Karpas-422 (cell line): ENCODE results near the gene NLGN1. TPM values are rescaled to one million over a fixed set of nuclear protein-coding genes. Genes with fewer than 3 reads are reported as not detected.

Experiments
- DNase-seq: peaks from one replicate; pipeline ENCODE4 v3.0.0-alpha.2; 2015
- H2AFZ ChIP-seq: fragments of 200-600 bp; sonication (generic); 2 replicates; pipeline ENCODE4 v1.6.1; 2014; ENCODE audit warnings: antibody characterized with exemption, low read length, mixed read lengths
- H3K27ac ChIP-seq: fragments of 200-600 bp; sonication (generic); 2 replicates; pipeline ENCODE4 v1.5.1; 2014; ENCODE audit warnings: mild to moderate bottlenecking, low read length, moderate library complexity
- H3K27me3 ChIP-seq: fragments of 200-600 bp; sonication (generic); 2 replicates; pipeline ENCODE4 v1.6.1; 2014; ENCODE audit warnings: low read length, mixed read lengths
- H3K36me3 ChIP-seq: fragments of 200-600 bp; sonication (generic); 2 replicates; pipeline ENCODE4 v1.6.1; 2014; ENCODE audit warnings: low read length, mixed read lengths; ENCODE audit not compliant: insufficient read depth
- H3K4me1 ChIP-seq: fragments of 200-600 bp; sonication (generic); 2 replicates; pipeline ENCODE4 v1.6.1; 2014; ENCODE audit warnings: mild to moderate bottlenecking, low read length, mixed read lengths
- H3K4me2 ChIP-seq: fragments of 200-600 bp; sonication (generic); 2 replicates; pipeline ENCODE4 v1.6.1; 2014; ENCODE audit warnings: low read length, low read depth, mild to moderate bottlenecking; ENCODE audit not compliant: poor library complexity, severe bottlenecking
- H3K4me3 ChIP-seq: fragments of 200-600 bp; sonication (generic); 2 replicates; pipeline ENCODE4 v1.5.1; 2014; ENCODE audit warnings: mild to moderate bottlenecking, antibody characterized with exemption, low read length, mixed read lengths
- H3K79me2 ChIP-seq: fragments of 200-600 bp; sonication (generic); 2 replicates; pipeline ENCODE4 v1.6.1; 2014; ENCODE audit warnings: mild to moderate bottlenecking, low read length, mixed read lengths
- H3K9ac ChIP-seq: fragments of 200-600 bp; sonication (generic); 2 replicates; pipeline ENCODE4 v1.6.0; 2014; ENCODE audit warnings: low read length
- H3K9me2 ChIP-seq: fragments of 200-600 bp; sonication (generic), shearing (Covaris generic); replicated peaks from 2 replicates; pipeline ENCODE4 v1.6.0; 2014; ENCODE audit warnings: mild to moderate bottlenecking, low read length, moderate library complexity; ENCODE audit not compliant: insufficient read depth
- H3K9me3 ChIP-seq: fragments of 300-700, 200-600 bp; sonication (generic); 2 replicates; pipeline ENCODE4 v1.6.1; 2014; ENCODE audit warnings: low read length, mixed read lengths
- H4K20me1 ChIP-seq: fragments of 200-600 bp; sonication (generic); 2 replicates; pipeline ENCODE4 v1.6.1; 2014; ENCODE audit warnings: mild to moderate bottlenecking, antibody characterized with exemption, low read length, low read depth; ENCODE audit not compliant: insufficient read depth
- total RNA-seq: library from RNA; depleted of rRNA; stranded (reverse); fragments of >200 nt; shearing (Covaris generic); gene quantifications from 2 replicates; pipeline ENCODE4 v1.2.3, GENCODE V29; 2014; ENCODE audit warnings: low replicate concordance

The NLGN1 gene
- total RNA-seq, 1 experiment from 2014 or later, result not detected

- Histone ChIP-seq H2AFZ (no peak overlapping the region), H3K9me2 (no peaks in the 10 kb centered on the region), H3K36me3 (no peaks in the 10 kb centered on the region), H3K4me2 (no peak overlapping the region), H3K4me1 (no peaks in the 10 kb centered on the region), H3K79me2 (no peaks in the 10 kb centered on the region), H4K20me1 (no peaks in the 10 kb centered on the region), H3K4me3 (no peak overlapping the region), H3K27ac (no peak overlapping the region), H3K9ac (no peak overlapping the region), H3K27me3 (no peaks in the 10 kb centered on the region), H3K9me3 (peaks cover 9% of the 10 kb centered on the region)
- no peak for DNase-seq
Measured at GRCh38 chr3:173943264-173943663, 545.7 kb downstream of the NLGN1 start.

GRCh38 chr3:173945170-173945569 lies 547.6 kb downstream of the NLGN1 start:
- DNase-seq, result no peak
- no peak overlapping the region for H3K4me3 ChIP-seq
- no peak overlapping the region for H3K4me2 ChIP-seq
- no peak overlapping the region for H2AFZ ChIP-seq
- peaks cover 17% of the 10 kb centered on the region for H3K9me3 ChIP-seq
- H3K9me2 ChIP-seq, result no peaks in the 10 kb centered on the region
- H3K27ac ChIP-seq, result no peak overlapping the region
- H3K27me3 ChIP-seq, result no peaks in the 10 kb centered on the region
- no peaks in the 10 kb centered on the region for H3K79me2 ChIP-seq
- H3K9ac ChIP-seq, result no peak overlapping the region
- H4K20me1 ChIP-seq, result no peaks in the 10 kb centered on the region
- no peaks in the 10 kb centered on the region for H3K4me1 ChIP-seq
- no peaks in the 10 kb centered on the region for H3K36me3 ChIP-seq

GRCh38 chr3:173945806-173946205 lies 548.3 kb downstream of the NLGN1 start:
- Histone ChIP-seq H3K9me3 (peaks cover 17% of the 10 kb centered on the region), H3K4me2 (no peak overlapping the region), H3K79me2 (no peaks in the 10 kb centered on the region), H3K36me3 (no peaks in the 10 kb centered on the region), H3K9ac (no peak overlapping the region), H3K27me3 (no peaks in the 10 kb centered on the region), H4K20me1 (no peaks in the 10 kb centered on the region), H3K9me2 (no peaks in the 10 kb centered on the region), H3K4me1 (no peaks in the 10 kb centered on the region), H3K4me3 (no peak overlapping the region), H3K27ac (no peak overlapping the region), H2AFZ (no peak overlapping the region)
- no peak for DNase-seq

GRCh38 chr3:173954647-173955046 lies 557.1 kb downstream of the NLGN1 start:
- H2AFZ ChIP-seq, result no peak overlapping the region

GRCh38 chr3:173957646-173958045 lies 560.1 kb downstream of the NLGN1 start:
- Histone ChIP-seq H3K4me1 (no peaks in the 10 kb centered on the region), H3K79me2 (no peaks in the 10 kb centered on the region), H3K4me3 (no peak overlapping the region), H3K36me3 (no peaks in the 10 kb centered on the region), H3K9me3 (peaks cover 17% of the 10 kb centered on the region), H3K27ac (no peak overlapping the region), H3K9ac (no peak overlapping the region), H3K4me2 (no peak overlapping the region), H4K20me1 (no peaks in the 10 kb centered on the region), H3K9me2 (no peaks in the 10 kb centered on the region), H3K27me3 (no peaks in the 10 kb centered on the region), H2AFZ (no peak overlapping the region)
- no peak for DNase-seq

More at GRCh38 chr3:173954647-173955046, 557.1 kb downstream of the NLGN1 start:
- no peaks in the 10 kb centered on the region for H3K9me2 ChIP-seq
- no peaks in the 10 kb centered on the region for H3K27me3 ChIP-seq
- no peaks in the 10 kb centered on the region for H4K20me1 ChIP-seq
- no peak overlapping the region for H3K4me3 ChIP-seq
- DNase-seq, result no peak
- H3K4me2 ChIP-seq, result no peak overlapping the region
- no peaks in the 10 kb centered on the region for H3K4me1 ChIP-seq
- H3K79me2 ChIP-seq, result no peaks in the 10 kb centered on the region
- no peak overlapping the region for H3K27ac ChIP-seq
- no peaks in the 10 kb centered on the region for H3K36me3 ChIP-seq
- H3K9ac ChIP-seq, result no peak overlapping the region
- peaks cover 24% of the 10 kb centered on the region for H3K9me3 ChIP-seq

- H3K4me1 ChIP-seq, result no peaks in the 10 kb centered on the region
- no peak for DNase-seq
- peaks cover 15% of the 10 kb centered on the region for H3K9me3 ChIP-seq
- H3K9me2 ChIP-seq, result no peaks in the 10 kb centered on the region
- no peaks in the 10 kb centered on the region for H3K36me3 ChIP-seq
- H3K27ac ChIP-seq, result no peak overlapping the region
- no peak overlapping the region for H2AFZ ChIP-seq
- H3K4me3 ChIP-seq, result no peak overlapping the region
- H3K9ac ChIP-seq, result no peak overlapping the region
- no peaks in the 10 kb centered on the region for H4K20me1 ChIP-seq
- no peaks in the 10 kb centered on the region for H3K79me2 ChIP-seq
- no peaks in the 10 kb centered on the region for H3K27me3 ChIP-seq
- no peak overlapping the region for H3K4me2 ChIP-seq
Measured at GRCh38 chr3:173958805-173959204, 561.3 kb downstream of the NLGN1 start.

- Histone ChIP-seq H3K27me3 (no peaks in the 10 kb centered on the region), H2AFZ (no peak overlapping the region), H3K9me2 (no peaks in the 10 kb centered on the region), H3K4me1 (no peaks in the 10 kb centered on the region), H3K4me3 (no peak overlapping the region), H3K9ac (no peak overlapping the region), H3K79me2 (no peaks in the 10 kb centered on the region), H3K36me3 (no peaks in the 10 kb centered on the region), H3K27ac (no peak overlapping the region), H3K9me3 (peaks cover 8% of the 10 kb centered on the region), H3K4me2 (no peak overlapping the region), H4K20me1 (no peaks in the 10 kb centered on the region)
- no peak for DNase-seq
Measured at GRCh38 chr3:173970281-173970680, 572.7 kb downstream of the NLGN1 start.

- H3K4me2 ChIP-seq, result no peak overlapping the region
- no peaks in the 10 kb centered on the region for H3K9me2 ChIP-seq
- no peak overlapping the region for H3K4me3 ChIP-seq
- no peak overlapping the region for H3K9ac ChIP-seq
- no peak for DNase-seq
- no peak overlapping the region for H2AFZ ChIP-seq
- no peak overlapping the region for H3K27ac ChIP-seq
- no peaks in the 10 kb centered on the region for H3K4me1 ChIP-seq
- no peaks in the 10 kb centered on the region for H4K20me1 ChIP-seq
- H3K27me3 ChIP-seq, result no peaks in the 10 kb centered on the region
- no peaks in the 10 kb centered on the region for H3K79me2 ChIP-seq
- no peaks in the 10 kb centered on the region for H3K36me3 ChIP-seq
- peaks cover 21% of the 10 kb centered on the region for H3K9me3 ChIP-seq
Measured at GRCh38 chr3:173976281-173976680, 578.7 kb downstream of the NLGN1 start.

GRCh38 chr3:173977747-173978146 lies 580.2 kb downstream of the NLGN1 start:
- H3K4me3 ChIP-seq, result no peak overlapping the region
- no peak overlapping the region for H3K27ac ChIP-seq
- no peaks in the 10 kb centered on the region for H3K79me2 ChIP-seq
- H2AFZ ChIP-seq, result no peak overlapping the region
- H3K4me1 ChIP-seq, result no peaks in the 10 kb centered on the region
- H3K4me2 ChIP-seq, result no peak overlapping the region
- no peaks in the 10 kb centered on the region for H3K27me3 ChIP-seq
- H3K9me2 ChIP-seq, result no peaks in the 10 kb centered on the region
- no peak for DNase-seq
- H4K20me1 ChIP-seq, result no peaks in the 10 kb centered on the region
- H3K9me3 ChIP-seq, result peaks cover 21% of the 10 kb centered on the region
- no peak overlapping the region for H3K9ac ChIP-seq
- no peaks in the 10 kb centered on the region for H3K36me3 ChIP-seq
